ENCODE data around the gene PLXNA4.

PLXNA4 gene

GRCh38 chr7:132161533-132161915, 414.7 kb downstream of the PLXNA4 start:
- no peak for DNase-seq (ENCODE audit: low read depth in 2 of 2, low spot score in 1 of 2)

- no peak for DNase-seq (ENCODE audit: low read depth in 2 of 2, low spot score in 1 of 2)
These were observed 415.4 kb downstream of the PLXNA4 start for GRCh38 chr7:132160611-132161532.

GRCh38 chr7:132158841-132159240, 417.4 kb downstream of the PLXNA4 start:
- DNase-seq (ENCODE audit: low read depth in 2 of 2, low spot score in 1 of 2), result no peak

GRCh38 chr7:132158166-132158565, 418.1 kb downstream of the PLXNA4 start:
- no peak for DNase-seq (ENCODE audit: low read depth in 2 of 2, low spot score in 1 of 2)

GRCh38 chr7:132155715-132156114, 420.6 kb downstream of the PLXNA4 start:
- DNase-seq (ENCODE audit: low read depth in 2 of 2, low spot score in 1 of 2), result no peak

- DNase-seq (ENCODE audit: low read depth in 2 of 2, low spot score in 1 of 2), result no peak
These were observed 421.4 kb downstream of the PLXNA4 start for GRCh38 chr7:132154695-132155471.

GRCh38 chr7:132154248-132154647, 422.0 kb downstream of the PLXNA4 start:
- no peak for DNase-seq (ENCODE audit: low read depth in 2 of 2, low spot score in 1 of 2)

- DNase-seq (ENCODE audit: low read depth in 2 of 2, low spot score in 1 of 2), result no peak
These were observed 424.0 kb downstream of the PLXNA4 start for GRCh38 chr7:132152131-132152889.

GRCh38 chr7:132150711-132151110, 425.6 kb downstream of the PLXNA4 start:
- DNase-seq (ENCODE audit: low read depth in 2 of 2, low spot score in 1 of 2), result no peak

- no peak for DNase-seq (ENCODE audit: low read depth in 2 of 2, low spot score in 1 of 2)
These were observed 426.6 kb downstream of the PLXNA4 start for GRCh38 chr7:132149436-132150304.

GRCh38 chr7:132148876-132149275, 427.4 kb downstream of the PLXNA4 start:
- DNase-seq (ENCODE audit: low read depth in 2 of 2, low spot score in 1 of 2), result no peak

- DNase-seq (ENCODE audit: low read depth in 2 of 2, low spot score in 1 of 2), result no peak
These were observed 430.8 kb downstream of the PLXNA4 start for GRCh38 chr7:132145466-132145865.

GRCh38 chr7:132145063-132145462, 431.2 kb downstream of the PLXNA4 start:
- DNase-seq (ENCODE audit: low read depth in 2 of 2, low spot score in 1 of 2), result no peak

GRCh38 chr7:132142006-132142405, 434.3 kb downstream of the PLXNA4 start:
- DNase-seq (ENCODE audit: low read depth in 2 of 2, low spot score in 1 of 2), result no peak

GRCh38 chr7:132141109-132141508, 435.2 kb downstream of the PLXNA4 start:
- no peak for DNase-seq (ENCODE audit: low read depth in 2 of 2, low spot score in 1 of 2)

- no peak for DNase-seq (ENCODE audit: low read depth in 2 of 2, low spot score in 1 of 2)
These were observed 435.9 kb downstream of the PLXNA4 start for GRCh38 chr7:132140341-132140740.

GRCh38 chr7:132138817-132139216, 437.5 kb downstream of the PLXNA4 start:
- no peak for DNase-seq (ENCODE audit: low read depth in 2 of 2, low spot score in 1 of 2)

- DNase-seq (ENCODE audit: low read depth in 2 of 2, low spot score in 1 of 2), result no peak
These were observed 438.6 kb downstream of the PLXNA4 start for GRCh38 chr7:132137681-132138080.

- no peak for DNase-seq (ENCODE audit: low read depth in 2 of 2, low spot score in 1 of 2)
These were observed 440.4 kb downstream of the PLXNA4 start for GRCh38 chr7:132135746-132136385.
